Measurements from ENCODE around the gene SUSD5.

GRCh38 chr3:33134026-33134625 lies 84.5 kb downstream of the SUSD5 start:
- TF ChIP-seq CTCF (IDR thresholded peaks at IDR 0.05; ENCODE audit: low read length) (no peak), EZH2phosphoT487 (IDR thresholded peaks at IDR 0.05; ENCODE audit: low read length) (no peak), EZH2 (optimal IDR thresholded peaks at IDR 0.05; ENCODE audit: low read depth, low read length) (no peak)

Measured in MM.1S (cell line).